DMS79 treated with DMSO at 0.1 percent for 48 hours (cell line): ENCODE measurements around the gene ZNF80.
"Not testable (repeated sequence)": the region's sequence is repeated elsewhere in the genome, so short reads cannot be mapped to it uniquely, and the experiment has no call there.

Experiments used
- DNase-seq: peaks from one replicate; lab custom pipeline; 2025; lab: John Stamatoyannopoulos, UW

Gene ZNF80

DNA sequence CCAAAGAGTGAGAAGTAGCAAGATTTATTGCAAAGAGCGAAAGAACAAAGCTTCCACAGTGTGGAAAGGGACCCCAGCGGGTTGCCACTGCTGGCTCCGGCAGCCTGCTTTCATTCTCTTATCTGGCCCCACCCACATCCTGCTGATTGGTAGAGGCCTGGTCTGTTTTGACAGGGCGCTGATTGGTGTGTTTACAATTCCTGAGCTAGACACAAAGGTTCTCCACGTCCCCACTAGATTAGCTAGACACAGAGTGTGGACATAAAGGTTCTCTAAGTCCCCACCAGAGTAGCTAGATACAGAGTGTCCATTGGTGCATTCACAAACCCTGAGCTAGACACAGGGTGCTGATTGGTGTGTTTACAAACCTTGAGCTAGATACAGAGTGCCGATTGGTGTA lies at the start of gene ZNF80:
ZNF80 (minus strand) TSS at position 101 of the 400 bp plus-strand sequence. CDS start 504 bp downstream, outside the sequence.
- not testable (repeated sequence) for DNase-seq

DNA sequence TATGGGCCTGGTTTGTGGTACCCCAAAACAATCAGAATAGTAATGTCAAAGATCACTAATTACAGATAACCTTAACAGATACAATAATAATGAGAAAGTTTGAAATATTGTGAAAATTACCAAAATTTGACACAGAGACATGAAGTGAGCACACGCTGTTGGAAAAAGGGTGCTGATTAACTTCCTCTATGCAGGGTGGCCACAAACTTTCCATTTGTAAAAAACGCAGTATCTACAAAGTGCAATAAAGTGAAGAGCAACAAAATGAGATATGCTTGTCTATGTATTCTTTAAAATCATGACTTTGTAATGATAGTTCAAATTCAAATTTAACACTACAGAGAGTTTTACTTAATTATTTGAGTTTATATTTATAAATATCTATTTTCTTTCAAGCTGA lies 48.9 kb upstream of the ZNF80 start:
- DNase-seq, result no peak

DNA sequence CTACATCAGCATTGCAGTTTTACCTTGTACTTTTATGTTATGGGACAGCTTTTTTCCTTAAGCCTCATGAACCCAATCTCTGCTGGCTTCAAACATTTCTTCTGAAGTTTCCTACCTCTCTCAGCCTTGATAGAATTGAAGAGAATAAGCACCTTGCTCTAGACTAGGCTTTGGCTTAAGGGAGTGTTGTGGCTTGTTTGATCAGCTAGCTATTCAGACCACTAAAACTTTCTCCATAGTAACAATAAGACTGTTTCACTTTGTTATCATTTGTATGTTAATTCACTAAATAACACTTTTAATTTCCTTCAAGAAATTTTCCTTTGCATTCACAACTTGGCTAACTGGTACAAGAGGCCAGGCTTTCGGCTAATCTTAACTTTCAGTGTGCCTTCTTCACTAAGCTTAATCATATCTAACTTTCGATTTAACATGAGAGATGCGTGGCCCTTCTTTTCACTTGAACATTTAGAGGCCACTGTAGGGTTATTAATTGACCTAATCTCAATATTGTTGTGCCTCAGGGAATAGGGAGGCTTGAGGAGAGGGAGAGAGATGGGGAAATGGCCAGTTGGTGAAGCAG lies 48.4 kb upstream of the ZNF80 start:
- DNase-seq, result no peak

DNA sequence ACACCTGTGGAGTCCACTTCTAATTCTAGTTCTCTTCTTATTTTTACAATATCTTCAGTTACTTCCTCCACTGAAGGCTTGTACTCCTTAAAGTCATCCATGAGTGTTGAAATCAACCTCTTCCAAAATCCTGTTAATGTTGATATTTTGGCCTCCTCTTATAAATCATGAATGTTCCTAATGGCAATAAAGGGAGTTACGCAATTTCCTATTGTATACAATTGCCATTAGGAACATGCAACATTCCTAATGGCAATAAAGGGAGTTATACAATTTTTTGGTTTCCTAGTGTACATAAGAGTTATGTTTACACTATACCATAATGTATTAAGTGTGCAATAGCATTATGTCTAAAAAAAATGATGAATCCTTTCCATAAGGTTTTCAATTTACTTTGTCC lies 47.3 kb upstream of the ZNF80 start:
- DNase-seq, result no peak

DNA sequence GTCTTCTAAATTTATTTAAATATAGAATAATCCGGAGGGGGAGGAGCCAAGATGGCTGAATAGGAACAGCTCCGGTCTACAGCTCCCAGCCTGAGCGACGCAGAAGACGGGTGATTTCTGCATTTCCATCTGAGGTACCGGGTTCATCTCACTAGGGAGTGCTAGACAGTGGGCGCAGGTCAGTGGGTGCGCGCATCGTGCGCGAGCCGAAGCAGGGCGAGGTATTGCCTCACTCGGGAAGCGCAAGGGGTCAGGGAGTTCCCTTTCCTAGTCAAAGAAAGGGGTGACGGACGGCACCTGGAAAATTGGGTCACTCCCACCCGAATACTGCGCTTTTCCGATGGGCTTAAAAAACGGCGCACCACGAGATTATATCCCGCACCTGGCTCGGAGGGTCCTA lies 39.5 kb upstream of the ZNF80 start:
- DNase-seq, result not testable (repeated sequence)

GRCh38 chr3:114274929-114275328 lies 37.6 kb upstream of the ZNF80 start:
- DNase-seq, result no peak

- no peak for DNase-seq
Measured at GRCh38 chr3:114272271-114272670, 34.9 kb upstream of the ZNF80 start.

- no peak for DNase-seq
Measured at GRCh38 chr3:114270019-114270418, 32.6 kb upstream of the ZNF80 start.

- DNase-seq, result no peak
Measured at GRCh38 chr3:114260152-114260551, 22.8 kb upstream of the ZNF80 start.

GRCh38 chr3:114259566-114259965 lies 22.2 kb upstream of the ZNF80 start:
- no peak for DNase-seq

DNA sequence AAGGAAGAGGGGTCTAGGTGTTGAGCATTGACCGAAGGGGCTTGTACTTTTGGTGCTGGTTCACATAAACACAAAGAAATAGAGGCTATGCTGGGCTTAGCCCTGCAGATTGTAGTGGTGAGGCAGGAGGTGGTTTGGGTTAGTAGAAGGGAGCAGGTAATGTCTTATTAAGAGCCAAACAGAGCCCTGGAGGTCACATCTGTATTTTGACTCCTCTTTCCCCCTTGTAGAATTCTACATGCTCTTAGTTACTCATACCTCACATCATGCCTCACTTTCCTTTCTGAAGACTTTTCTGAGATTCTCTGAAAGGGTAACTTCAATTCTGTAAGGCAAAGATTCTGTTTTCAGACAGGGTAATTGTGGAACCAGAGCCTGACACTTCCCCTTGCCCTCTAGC lies 16.1 kb upstream of the ZNF80 start:
- DNase-seq, result no peak

GRCh38 chr3:114252954-114253353 lies 15.6 kb upstream of the ZNF80 start:
- DNase-seq, result no peak

DNA sequence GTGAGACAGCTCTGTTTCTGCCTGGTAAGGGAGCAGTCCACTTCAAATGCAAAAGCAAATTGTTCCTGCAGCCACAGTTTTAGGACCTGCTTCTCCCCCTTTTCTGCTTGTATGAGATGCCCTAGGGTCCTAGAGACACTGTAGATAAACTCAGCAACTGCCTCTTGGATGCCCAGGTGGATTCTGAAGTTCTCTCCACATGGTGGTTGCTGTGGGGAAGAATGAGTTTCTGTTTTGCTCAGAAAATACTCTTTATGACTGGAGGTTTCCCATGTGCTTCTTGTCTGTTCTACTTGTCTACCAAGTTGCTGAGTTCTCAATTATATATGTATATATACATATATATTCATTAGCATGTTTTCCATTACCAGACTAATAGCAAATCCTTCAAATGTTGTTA lies 5.6 kb upstream of the ZNF80 start:
- DNase-seq, result no peak

DNA sequence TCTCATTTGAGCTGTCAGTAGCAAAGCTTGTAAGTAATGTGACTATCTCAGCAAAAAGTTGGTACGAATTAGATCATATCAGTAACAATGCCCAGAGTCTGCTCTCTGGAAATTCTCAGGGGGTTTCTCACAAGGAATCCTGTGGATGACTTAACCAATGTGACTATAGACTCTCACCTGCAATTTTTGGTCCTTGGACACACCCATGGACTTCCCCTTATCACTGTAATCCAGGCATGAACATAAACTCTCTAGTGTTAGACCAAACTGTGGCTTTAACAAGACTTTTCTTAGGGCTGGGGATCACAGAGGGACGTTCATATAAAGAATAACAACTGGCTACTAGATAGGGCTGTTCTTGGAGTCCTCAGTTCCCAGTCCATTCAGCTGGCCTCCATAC lies 3.9 kb upstream of the ZNF80 start:
- no peak for DNase-seq

DNA sequence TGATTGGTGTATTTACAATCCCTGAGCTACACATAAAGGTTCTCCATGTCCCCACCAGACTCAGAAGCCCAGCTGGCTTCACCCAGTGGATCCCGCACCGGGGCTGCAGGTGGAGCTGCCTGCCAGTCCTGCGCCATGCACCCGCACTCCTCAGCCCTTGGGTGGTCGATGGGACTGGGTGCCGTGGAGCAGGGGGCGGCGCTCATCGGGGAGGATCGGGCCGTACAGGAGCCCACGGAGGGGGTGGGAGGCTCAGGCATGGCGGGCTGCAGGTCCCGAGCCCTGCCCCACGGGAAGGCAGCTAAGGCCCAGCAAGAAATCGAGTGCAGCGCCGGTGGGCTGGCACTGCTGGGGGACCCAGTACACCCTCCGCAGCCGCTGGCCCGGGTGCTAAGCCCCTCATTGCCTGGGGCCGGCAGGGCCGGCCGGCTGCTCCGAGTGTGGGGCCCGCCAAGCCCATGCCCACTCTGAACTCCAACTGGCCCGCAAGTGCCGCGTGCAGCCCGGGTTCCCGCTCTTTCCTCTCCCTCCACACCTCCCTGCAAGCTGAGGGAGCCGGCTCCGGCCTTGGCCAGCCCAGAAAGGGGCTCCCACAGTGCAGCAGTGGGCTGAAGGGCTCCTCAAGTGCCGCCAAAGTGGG lies 888 bp upstream of the ZNF80 start:
- DNase-seq, result not testable (repeated sequence)

- no peak for DNase-seq
Measured at GRCh38 chr3:114235431-114235830, 1.9 kb downstream of the ZNF80 start.

GRCh38 chr3:114234745-114235144 lies 2.6 kb downstream of the ZNF80 start:
- DNase-seq, result no peak

GRCh38 chr3:114231616-114232015 lies 5.8 kb downstream of the ZNF80 start:
- no peak for DNase-seq

- DNase-seq, result no peak
Measured at GRCh38 chr3:114227076-114227475, 10.3 kb downstream of the ZNF80 start.

- no peak for DNase-seq
Measured at GRCh38 chr3:114226313-114226712, 11.1 kb downstream of the ZNF80 start.

DNA sequence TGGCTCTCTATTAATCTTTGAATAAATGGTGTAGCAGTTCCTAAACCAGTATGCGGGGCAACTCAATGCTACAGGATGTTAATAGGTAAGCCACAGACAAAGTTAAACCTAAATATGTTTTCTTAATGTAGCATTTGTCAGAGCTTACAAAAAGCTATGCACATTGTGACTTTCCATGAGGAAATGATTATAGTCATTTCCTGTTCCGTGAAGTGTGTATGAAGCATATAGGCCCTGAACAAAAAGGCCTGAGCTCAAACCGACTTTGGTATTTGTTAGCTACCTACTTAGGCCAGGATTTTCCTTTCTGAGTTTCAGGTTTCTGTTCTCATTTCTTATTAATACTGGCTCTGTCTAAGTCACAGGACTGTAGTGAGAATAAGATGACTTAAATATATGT lies 14.2 kb downstream of the ZNF80 start:
- no peak for DNase-seq

DNA sequence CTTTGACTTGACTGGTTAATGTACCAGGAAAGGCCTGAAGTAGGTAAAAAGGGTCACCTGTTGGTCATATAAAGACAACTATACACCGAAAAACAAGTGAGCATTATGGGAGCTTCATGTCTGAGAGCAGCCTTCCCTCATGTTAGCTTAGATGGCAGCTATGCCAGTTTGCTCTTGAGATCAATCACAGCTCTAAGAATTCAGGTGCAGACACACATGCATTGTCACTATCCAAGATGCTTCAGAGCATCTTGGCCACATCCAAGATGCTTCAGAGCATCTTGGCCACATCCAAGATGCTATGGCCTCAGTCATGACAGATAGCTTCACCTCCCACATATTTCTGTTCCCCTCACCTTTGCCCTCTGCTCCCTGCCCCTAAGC lies 15.5 kb downstream of the ZNF80 start:
- no peak for DNase-seq

DNA sequence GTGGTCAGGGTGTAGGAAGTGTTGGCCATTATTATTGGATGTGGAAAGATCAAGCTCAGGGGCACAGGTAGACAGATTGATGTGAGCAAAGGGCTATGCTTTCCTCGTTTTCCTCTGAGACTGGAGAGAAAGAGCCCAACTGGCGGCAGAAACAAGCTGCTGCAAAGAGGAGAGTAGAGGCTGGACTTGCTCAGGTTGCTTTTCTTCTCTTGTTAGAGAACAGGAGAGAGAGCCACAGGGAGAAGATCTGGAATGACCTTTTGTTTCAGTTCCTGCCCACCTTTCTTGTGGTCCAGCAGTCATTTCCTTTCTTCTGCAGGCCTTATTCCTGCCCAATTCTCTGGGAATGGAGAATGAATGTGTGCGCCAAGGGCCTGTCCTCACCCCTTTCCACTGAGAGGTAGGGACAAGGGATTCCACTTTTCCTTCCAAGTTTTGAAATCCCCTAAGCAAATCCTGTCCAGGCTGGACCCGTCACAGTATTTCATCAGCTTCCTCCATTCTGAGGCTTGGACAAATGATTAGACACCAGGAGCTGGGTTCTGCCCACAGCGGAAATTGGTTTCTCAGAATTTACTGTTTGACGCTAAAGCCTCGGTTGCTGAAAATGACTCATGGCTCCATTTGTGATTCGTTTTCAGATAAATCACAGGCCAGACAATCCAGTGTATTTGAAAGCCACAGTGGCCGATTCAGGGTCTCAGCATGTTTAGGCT lies 16.1 kb downstream of the ZNF80 start:
- no peak for DNase-seq

DNA sequence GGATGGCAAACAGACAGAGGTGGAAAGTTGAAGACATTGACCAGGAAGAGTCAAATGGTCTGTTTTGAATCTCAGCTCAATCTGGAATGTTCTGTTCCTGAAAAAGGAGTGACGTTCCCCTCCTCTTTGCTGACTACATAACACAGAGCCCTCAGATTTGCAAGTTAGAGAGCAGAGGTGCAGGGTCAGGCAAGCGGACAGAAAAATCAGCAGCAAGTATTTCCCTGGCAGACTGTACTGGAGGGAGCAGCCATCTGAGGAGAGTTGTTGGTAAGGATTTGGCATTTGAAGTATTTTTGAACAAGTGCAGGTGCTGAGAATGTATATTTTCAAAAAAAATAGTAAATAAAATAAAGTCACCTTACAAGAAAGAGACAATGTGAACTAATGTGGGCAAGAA lies 17.6 kb downstream of the ZNF80 start:
- no peak for DNase-seq
